Mucosa of rectum (tissue), 2 donors: ENCODE measurements around the gene C1GALT1.
"Not testable (repeated sequence)": the region's sequence is repeated elsewhere in the genome, so short reads cannot be mapped to it uniquely, and the experiment has no call there.

Source experiments
- H3K27ac ChIP-seq, 2 donors: one replicate each; pipeline ENCODE4 v1.7.0; 2013; ENCODE audit warnings: inconsistent platforms in 2 of 2, low read depth in 2 of 2, low read length in 2 of 2
- H3K27me3 ChIP-seq, 2 donors: one replicate each; pipeline ENCODE4 v1.7.0; 2013; ENCODE audit warnings: low read length in 2 of 2; ENCODE audit not compliant: control insufficient read depth in 2 of 2, insufficient read depth in 2 of 2
- H3K36me3 ChIP-seq, 2 donors: one replicate each; pipeline ENCODE4 v1.7.0; 2013; ENCODE audit warnings: low read length in 2 of 2; ENCODE audit not compliant: control insufficient read depth in 2 of 2, insufficient read depth in 2 of 2
- H3K4me1 ChIP-seq, 2 donors: one replicate each; pipeline ENCODE4 v1.7.0; 2013; ENCODE audit warnings: low read length in 2 of 2, mild to moderate bottlenecking in 1 of 2; ENCODE audit not compliant: control insufficient read depth in 2 of 2, insufficient read depth in 2 of 2
- H3K4me3 ChIP-seq, 2 donors: one replicate each; pipeline ENCODE4 v1.7.0; 2013; ENCODE audit warnings: low read length in 2 of 2
- H3K9ac ChIP-seq, 2 donors: one replicate each; pipeline ENCODE4 v1.7.0; 2013; ENCODE audit warnings: low read length in 2 of 2, low read depth in 1 of 2, mild to moderate bottlenecking in 1 of 2
- H3K9me3 ChIP-seq, 2 donors: one replicate each; pipeline ENCODE4 v1.7.0; 2013; ENCODE audit warnings: low read length in 2 of 2; ENCODE audit not compliant: control insufficient read depth in 2 of 2
- donor health status: healthy.
- donor health status: Normal muscosa, but diverticular disease.

Gene C1GALT1

DNA sequence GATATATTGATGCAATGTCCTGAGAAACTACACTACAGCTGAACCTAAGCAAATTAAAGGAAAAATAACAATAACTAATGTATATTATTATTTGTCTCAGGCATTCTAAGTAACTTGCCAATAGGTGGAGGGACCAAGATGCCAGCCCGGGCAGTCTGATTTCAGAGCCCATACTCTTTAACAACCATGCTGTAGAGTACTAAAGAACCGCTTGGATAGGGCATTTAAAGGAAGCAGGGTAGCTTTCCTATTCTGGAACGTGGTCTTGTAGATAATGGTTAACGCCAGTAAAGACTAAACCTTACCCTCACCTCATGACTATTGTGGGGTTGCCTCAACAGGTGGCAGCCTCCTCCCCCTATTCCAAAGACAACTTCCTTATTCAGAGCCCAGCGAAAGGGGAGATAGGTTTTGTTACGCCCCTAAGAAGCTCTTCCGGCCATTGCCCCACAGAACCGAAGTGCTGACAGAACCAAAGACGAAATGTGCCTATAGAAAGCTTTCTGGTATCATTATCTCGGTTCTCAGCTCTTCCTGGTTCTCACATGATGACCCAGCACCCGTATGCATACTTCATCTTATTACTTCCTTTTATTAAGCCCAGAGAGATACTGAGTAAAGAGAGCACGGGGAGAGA is 707 bp upstream of the C1GALT1 start:
- Histone ChIP-seq H3K9me3 (no peaks in the 10 kb centered on the region), H3K36me3 (no peaks in the 10 kb centered on the region), H3K9ac (peak overlapping the region; percentile 88 to 90), H3K4me1 (peaks cover 4 to 5% of the 10 kb centered on the region in 2 donors), H3K27ac (peak overlapping the region; percentile 98 to 99), H3K27me3 (no peaks in the 10 kb centered on the region), H3K4me3 (peak overlapping the region; percentile 93 to 96)

DNA sequence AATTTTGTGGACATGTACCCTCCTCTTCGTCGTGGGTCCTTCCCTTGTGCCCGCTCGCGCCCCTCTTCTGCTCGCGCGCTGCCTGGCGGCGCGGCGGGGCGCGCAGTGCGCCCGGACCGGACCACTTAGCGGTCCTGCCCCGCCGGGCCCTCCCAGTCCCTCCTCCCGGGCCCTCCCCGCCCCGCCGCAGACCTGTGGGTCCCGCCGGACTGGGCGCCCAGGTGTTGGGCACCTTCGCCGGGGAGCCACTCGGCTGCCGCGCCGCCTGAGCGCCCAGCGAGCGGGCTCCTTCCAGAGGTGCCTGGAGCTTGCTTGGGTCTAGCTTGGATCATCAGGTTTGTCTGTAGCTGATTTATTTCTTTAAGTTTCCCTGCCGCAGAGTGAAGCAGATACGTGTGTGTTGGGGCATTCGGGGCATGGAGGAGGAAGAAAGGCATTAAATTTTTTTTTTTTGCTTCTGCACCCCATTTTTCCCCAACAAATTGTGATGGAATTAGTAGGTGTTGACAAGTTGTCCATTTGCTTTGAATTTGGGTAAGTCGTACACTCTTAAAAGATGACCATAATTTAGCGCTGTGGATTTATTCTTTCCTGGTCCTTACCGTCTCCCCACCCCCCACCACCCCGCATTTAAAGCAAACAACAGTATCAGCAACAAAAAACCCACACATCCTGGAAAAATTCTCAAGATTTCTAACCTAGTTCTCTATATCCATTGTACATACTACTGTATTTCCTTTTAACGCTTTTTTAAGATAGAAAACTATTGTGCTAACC is 905 bp downstream of the C1GALT1 start:
- H3K27me3 ChIP-seq, result no peaks in the 10 kb centered on the region
- peak overlapping the region; percentile 95 to 97 for H3K9ac ChIP-seq
- peak overlapping the region; percentile 98 to 99 for H3K27ac ChIP-seq
- H3K4me1 ChIP-seq, result peaks cover 4 to 5% of the 10 kb centered on the region in 2 donors
- no peaks in the 10 kb centered on the region for H3K36me3 ChIP-seq
- peak overlapping the region; percentile 90 to 94 for H3K4me3 ChIP-seq
- H3K9me3 ChIP-seq, result no peaks in the 10 kb centered on the region

DNA sequence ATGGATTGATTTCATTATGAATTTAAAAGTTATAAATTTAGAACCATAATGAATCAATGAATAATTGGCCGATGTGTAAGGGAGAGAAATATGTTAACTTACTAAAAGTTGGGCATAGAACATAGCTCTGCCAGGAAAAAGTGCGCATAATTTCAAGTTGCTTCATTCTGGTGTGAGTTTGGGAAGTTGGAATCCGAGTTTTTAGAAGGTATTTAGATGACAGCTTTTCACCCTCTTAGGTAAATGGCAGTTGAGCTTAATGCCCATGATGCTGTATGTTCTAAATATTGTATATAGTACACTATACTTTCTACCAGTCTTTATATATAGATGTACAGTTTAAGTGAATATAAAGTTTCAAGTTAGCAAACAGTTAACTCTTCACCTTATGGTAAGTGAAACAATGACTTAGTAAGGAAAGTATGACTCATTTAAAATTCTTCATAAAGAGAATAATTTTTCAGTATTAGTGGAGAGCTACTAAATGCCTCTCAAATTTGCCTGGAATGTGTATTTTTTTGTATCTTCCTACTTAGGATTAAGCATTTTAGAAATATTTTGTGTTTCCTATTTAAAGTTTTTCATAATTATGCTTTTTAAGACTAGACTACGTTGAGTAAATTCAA is 1.6 kb downstream of the C1GALT1 start:
- Histone ChIP-seq H3K27ac (no peak overlapping the region), H3K27me3 (no peaks in the 10 kb centered on the region), H3K4me3 (peak overlapping the region; percentile 90 to 94), H3K9ac (peak overlapping the region; percentile 95 to 97), H3K36me3 (no peaks in the 10 kb centered on the region), H3K9me3 (no peaks in the 10 kb centered on the region), H3K4me1 (peaks cover 4 to 5% of the 10 kb centered on the region in 2 donors)

DNA sequence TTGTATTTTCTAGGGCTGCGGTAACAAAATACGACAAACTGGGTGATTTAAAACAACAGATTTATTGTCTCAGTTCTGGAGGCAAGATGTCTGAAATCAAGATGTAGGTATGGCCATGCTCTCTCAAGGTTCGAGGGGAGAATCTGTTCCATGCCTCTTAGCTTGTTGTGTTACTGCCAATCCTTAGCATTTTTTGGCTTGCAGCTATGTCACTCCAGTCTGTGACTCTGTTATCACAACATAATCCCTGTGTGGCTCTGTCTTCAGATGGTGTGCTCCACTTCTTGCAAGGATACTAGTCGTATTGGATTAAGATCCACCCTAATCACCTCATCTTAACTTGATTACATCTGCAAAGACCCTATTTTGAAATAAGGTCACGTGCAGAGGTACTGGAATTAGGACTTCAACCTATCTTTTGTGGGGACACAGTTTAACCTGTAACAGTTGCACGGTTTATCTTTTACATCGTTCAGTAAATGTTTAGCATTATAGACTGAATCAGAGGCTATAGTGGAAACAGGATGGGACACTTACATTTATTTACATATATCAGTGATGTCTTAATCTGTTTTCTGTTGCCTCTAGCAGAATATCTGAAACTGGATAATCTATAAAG is 3.1 kb downstream of the C1GALT1 start:
- H3K9me3 ChIP-seq, result no peaks in the 10 kb centered on the region
- peaks cover 4 to 5% of the 10 kb centered on the region in 2 donors for H3K4me1 ChIP-seq
- H3K9ac ChIP-seq, result no peak overlapping the region
- no peak overlapping the region for H3K27ac ChIP-seq
- H3K36me3 ChIP-seq, result no peaks in the 10 kb centered on the region
- no peak overlapping the region for H3K4me3 ChIP-seq
- H3K27me3 ChIP-seq, result no peaks in the 10 kb centered on the region

DNA sequence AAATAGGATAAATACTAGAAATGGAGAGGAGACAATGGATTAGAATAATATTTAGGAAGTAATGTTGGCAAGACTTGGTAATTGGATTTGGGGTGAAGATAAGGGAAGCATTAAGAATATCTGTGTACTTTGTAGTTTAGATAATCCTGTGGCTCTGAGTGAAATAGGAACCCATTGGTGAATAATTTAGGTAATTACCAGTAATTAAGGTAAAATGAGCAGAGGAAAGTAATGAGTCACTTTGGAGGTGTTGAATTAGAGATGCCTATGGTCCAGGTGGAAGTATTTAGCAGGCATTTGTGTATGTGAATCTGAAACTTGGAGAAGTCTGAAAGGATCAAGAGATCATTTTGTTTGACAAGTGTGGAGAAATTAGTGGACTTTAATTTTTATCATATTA is 5.7 kb downstream of the C1GALT1 start:
- Histone ChIP-seq H3K9me3 (no peaks in the 10 kb centered on the region), H3K9ac (no peak overlapping the region), H3K4me3 (no peak overlapping the region), H3K4me1 (no peaks in the 10 kb centered on the region), H3K27ac (no peak overlapping the region), H3K27me3 (no peaks in the 10 kb centered on the region), H3K36me3 (no peaks in the 10 kb centered on the region)

DNA sequence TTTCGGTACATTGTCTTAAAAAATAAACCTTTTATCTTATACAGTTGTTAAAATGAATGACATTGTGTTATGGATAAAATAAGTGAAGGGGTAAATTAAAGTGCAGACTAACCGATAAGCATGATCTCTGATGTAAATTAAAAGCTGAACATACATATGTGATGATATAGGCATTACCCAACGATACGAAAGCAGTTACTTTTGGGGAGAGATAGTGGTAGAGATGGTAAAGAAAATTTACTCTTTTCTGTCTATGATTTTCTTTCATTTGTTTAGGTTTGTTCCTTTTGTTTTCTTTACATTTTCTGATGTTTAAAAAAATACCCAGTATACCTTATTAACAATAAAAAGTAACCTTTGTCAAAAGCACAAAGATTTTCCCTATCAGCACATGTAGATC is 6.4 kb downstream of the C1GALT1 start:
- Histone ChIP-seq H3K9ac (no peak overlapping the region), H3K27me3 (no peaks in the 10 kb centered on the region), H3K9me3 (no peaks in the 10 kb centered on the region), H3K27ac (no peak overlapping the region), H3K4me1 (no peaks in the 10 kb centered on the region), H3K36me3 (no peaks in the 10 kb centered on the region), H3K4me3 (no peak overlapping the region)

DNA sequence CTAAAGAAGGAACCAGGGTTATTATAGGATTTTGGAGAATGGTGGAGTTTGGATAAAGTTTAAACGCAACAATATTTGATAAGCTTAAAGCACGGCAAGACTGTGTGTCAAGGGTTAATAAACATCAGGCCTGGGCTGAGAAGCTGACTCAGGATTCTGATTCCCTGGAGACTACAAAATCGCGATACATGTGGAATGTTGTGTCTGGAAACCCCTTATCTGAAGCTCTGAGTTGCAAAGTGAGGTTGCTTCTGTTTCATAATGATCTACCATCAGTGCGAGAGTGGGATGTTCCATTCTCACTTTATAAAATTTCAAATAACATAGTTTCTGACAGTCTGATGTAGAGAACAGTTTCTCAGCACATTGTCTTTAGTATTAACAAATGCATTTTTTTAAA is 7.8 kb downstream of the C1GALT1 start:
- Histone ChIP-seq H3K27me3 (no peaks in the 10 kb centered on the region), H3K9me3 (no peaks in the 10 kb centered on the region), H3K4me3 (no peak overlapping the region), H3K27ac (no peak overlapping the region), H3K4me1 (no peaks in the 10 kb centered on the region), H3K36me3 (no peaks in the 10 kb centered on the region), H3K9ac (no peak overlapping the region)

DNA sequence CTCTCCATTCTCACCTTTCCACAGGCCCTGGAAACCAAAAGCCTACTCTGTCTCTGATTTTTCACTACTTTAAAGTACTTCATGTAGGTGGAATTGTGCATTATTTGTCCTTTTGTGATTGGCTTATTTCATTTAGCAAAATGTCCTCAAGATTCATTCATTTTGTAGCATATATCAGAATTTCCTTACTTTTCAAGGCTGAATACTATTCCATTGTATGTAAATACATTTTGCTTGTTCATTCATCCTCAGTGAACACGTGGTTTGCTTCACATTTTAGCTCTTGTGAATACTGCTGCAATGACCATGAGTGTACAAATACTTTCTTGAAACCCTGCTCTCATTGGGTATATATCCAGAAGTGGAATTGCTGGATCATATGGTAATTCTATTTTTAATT is 8.8 kb downstream of the C1GALT1 start:
- H3K4me1 ChIP-seq, result no peaks in the 10 kb centered on the region
- H3K27ac ChIP-seq, result no peak overlapping the region
- H3K36me3 ChIP-seq, result no peaks in the 10 kb centered on the region
- no peak overlapping the region for H3K4me3 ChIP-seq
- H3K9ac ChIP-seq, result no peak overlapping the region
- no peaks in the 10 kb centered on the region for H3K27me3 ChIP-seq
- no peaks in the 10 kb centered on the region for H3K9me3 ChIP-seq

DNA sequence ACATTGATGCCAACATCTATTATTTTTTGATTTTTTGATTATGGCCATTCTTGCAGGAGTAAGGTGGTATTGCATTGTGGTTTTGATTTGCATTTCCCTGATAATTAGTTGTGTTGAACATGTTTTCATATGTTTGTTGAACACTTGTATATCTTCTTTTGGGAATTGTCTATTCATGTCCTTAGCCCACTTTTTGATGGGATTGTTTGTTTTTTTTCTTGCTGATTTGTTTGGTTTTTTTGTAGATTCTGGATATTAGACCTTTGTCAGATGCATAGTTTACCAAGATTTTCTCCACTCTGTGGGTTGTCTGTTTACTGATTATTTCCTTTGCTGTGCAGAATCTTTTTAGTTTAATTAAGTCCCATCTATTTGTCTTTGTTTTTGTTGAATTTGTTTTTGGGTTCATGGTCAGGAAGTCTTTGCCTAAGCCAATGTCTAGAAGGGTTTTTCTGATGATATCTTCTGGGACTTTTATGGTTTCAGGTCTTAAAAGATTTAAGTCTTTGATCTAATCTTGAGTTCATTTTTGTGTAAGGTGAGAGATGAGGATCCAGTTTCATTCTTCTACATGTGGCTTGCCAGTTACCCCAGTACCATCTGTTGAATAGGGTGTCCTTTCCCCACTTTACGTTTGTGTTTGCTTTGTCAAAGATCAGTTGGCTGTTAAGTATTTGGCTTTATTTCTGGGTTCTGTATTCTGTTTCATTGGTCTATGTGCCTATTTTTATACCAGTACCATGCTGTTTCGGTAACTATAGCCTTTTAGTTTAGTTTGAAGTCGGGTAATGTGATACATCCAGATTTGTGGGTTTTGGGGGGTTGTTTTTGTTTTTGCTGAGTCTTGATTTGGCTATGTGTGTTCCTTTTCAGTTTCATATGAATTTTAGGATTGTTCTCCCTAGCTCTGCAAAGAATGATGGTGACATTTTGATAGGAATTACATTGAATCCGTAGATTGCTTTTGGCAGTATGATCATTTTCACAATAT is 10.7 kb downstream of the C1GALT1 start:
- not testable (repeated sequence) for H3K36me3 ChIP-seq, H3K4me1 ChIP-seq, H3K4me3 ChIP-seq, H3K27ac ChIP-seq, H3K9ac ChIP-seq, H3K27me3 ChIP-seq, H3K9me3 ChIP-seq
